Measurements from ENCODE around the gene KRT75.

GRCh38 chr12:52438305-52439301 is 4.4 kb upstream of the KRT75 start:
- no peak for TF ChIP-seq EZH2 (IDR thresholded peaks at IDR 0.05; ENCODE audit: borderline replicate concordance, low read depth, low read length, poor library complexity, severe bottlenecking)
- TF ChIP-seq, protein P1, sequence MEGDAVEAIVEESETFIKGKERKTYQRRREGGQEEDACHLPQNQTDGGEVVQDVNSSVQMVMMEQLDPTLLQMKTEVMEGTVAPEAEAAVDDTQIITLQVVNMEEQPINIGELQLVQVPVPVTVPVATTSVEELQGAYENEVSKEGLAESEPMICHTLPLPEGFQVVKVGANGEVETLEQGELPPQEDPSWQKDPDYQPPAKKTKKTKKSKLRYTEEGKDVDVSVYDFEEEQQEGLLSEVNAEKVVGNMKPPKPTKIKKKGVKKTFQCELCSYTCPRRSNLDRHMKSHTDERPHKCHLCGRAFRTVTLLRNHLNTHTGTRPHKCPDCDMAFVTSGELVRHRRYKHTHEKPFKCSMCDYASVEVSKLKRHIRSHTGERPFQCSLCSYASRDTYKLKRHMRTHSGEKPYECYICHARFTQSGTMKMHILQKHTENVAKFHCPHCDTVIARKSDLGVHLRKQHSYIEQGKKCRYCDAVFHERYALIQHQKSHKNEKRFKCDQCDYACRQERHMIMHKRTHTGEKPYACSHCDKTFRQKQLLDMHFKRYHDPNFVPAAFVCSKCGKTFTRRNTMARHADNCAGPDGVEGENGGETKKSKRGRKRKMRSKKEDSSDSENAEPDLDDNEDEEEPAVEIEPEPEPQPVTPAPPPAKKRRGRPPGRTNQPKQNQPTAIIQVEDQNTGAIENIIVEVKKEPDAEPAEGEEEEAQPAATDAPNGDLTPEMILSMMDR (conservative IDR thresholded peaks at IDR 0.05; ENCODE audit: low read depth, low read length), result no peak

Measured in A673 (cell line).